GM12878 (cell line): ENCODE data around the gene KCNC1. TPM values are rescaled to one million over a fixed set of nuclear protein-coding genes. Genes with fewer than 3 reads are reported as not detected.

ENCODE experiments used
- ATAC-seq: fragments of 200-7000 bp; cut with Tn5 transposase; 3 replicates; pipeline ENCODE4 v1.9.1; 2020; ENCODE audit warnings: mild to moderate bottlenecking, moderate library complexity
- BruUV-seq: library from RNA; stranded (reverse); fragments of 400-500 nt; replicated peaks from 2 replicates; lab custom pipeline; 2021; lab: Mats Ljungman, UMichigan
- CTCF ChIA-PET: fragments of 300-600 bp; sonication (Branson Sonifier 250); formaldehyde crosslinking; extraction: SDS; loops from one replicate; lab custom pipeline; 2021; ENCODE audit warnings: inconsistent platforms; lab: Yijun Ruan, JAX
- POLR2A ChIA-PET: fragments of 350-600 bp; formaldehyde crosslinking; extraction: SDS; loops from one replicate; lab custom pipeline; 2021; ENCODE audit warnings: inconsistent platforms; lab: Charles Lee
- RAD21 ChIA-PET: fragments of 300-600 bp; sonication (Branson Sonifier 250); formaldehyde crosslinking; loops from one replicate; lab custom pipeline; 2023; ENCODE audit warnings: antibody characterized with exemption; ENCODE audit not compliant: unreplicated experiment; lab: Charles Lee
- SMC1A ChIA-PET: fragments of 300-600 bp; sonication (Branson Sonifier 250); formaldehyde crosslinking; loops from one replicate; lab custom pipeline; 2023; ENCODE audit not compliant: unreplicated experiment, uncharacterized antibody; lab: Charles Lee
- DNase-seq: peaks from one replicate; pipeline ENCODE4 v3.0.0-alpha.2; 2011; ENCODE audit warnings: low read depth, low spot score
- FAIRE-seq: peaks from 3 replicates; lab custom pipeline; 2011; peaks lifted over from hg19 to GRCh38; lab: Jason Lieb, UNC
- H2AFZ ChIP-seq: 2 replicates; pipeline ENCODE4 v1.6.0; 2011; ENCODE audit warnings: low read depth, low read length, control low read depth; ENCODE audit not compliant: control insufficient read depth
- H3K27ac ChIP-seq: 2 replicates; pipeline ENCODE4 v1.5.1; 2011; ENCODE audit warnings: control low read depth; ENCODE audit not compliant: control insufficient read depth, insufficient read depth
- H3K27me3 ChIP-seq, 2 experiments: replicated peaks in 1 of 2; 2 replicates each; pipeline versions ENCODE4 v1.6.0 to v1.6.1; 2011; ENCODE audit warnings: low read length in 1 of 2; ENCODE audit not compliant: control insufficient read depth in 2 of 2, insufficient read depth in 2 of 2
- H3K36me3 ChIP-seq, 2 experiments: 2 replicates each; pipeline ENCODE4 v1.5.1; 2011; ENCODE audit warnings: low read length in 1 of 2; ENCODE audit not compliant: control insufficient read depth in 2 of 2, insufficient read depth in 2 of 2
- H3K4me1 ChIP-seq: 2 replicates; pipeline ENCODE4 v1.6.1; 2011; ENCODE audit warnings: mild to moderate bottlenecking, low read length, moderate library complexity, mixed read lengths; ENCODE audit not compliant: control insufficient read depth, insufficient read depth
- H3K4me2 ChIP-seq: 2 replicates; pipeline ENCODE4 v1.6.0; 2011; ENCODE audit warnings: control low read depth; ENCODE audit not compliant: control insufficient read depth, insufficient read depth
- H3K4me3 ChIP-seq: fragments of 200-600 bp; sonication (generic); 2 replicates; pipeline ENCODE4 v1.5.1; 2016
- H3K79me2 ChIP-seq: 2 replicates; pipeline ENCODE4 v1.6.0; 2011; ENCODE audit warnings: low read length; ENCODE audit not compliant: control insufficient read depth, insufficient read depth
- H3K9ac ChIP-seq: 2 replicates; pipeline ENCODE4 v1.8.0; 2011; ENCODE audit warnings: low read length, control low read depth, mixed read lengths; ENCODE audit not compliant: control insufficient read depth, insufficient read depth
- H3K9me3 ChIP-seq: replicated peaks from 3 replicates; pipeline ENCODE4 v1.5.1; 2011; ENCODE audit warnings: mild to moderate bottlenecking, low read length; ENCODE audit not compliant: control insufficient read depth, insufficient read depth
- H4K20me1 ChIP-seq: 2 replicates; pipeline ENCODE4 v1.6.0; 2011; ENCODE audit not compliant: control insufficient read depth, insufficient read depth
- BRCA1 ChIP-seq: IDR thresholded peaks from 2 replicates; pipeline ENCODE4 v1.6.1; 2011; ENCODE audit warnings: low read depth, low read length, improper control_type of control experiment
- CUX1 ChIP-seq: IDR thresholded peaks from 2 replicates; pipeline ENCODE4 v1.6.1; 2012; ENCODE audit warnings: improper control_type of control experiment, low read depth, low read length; ENCODE audit not compliant: insufficient replicate concordance
- EED ChIP-seq: sonication (generic); IDR thresholded peaks from 2 replicates; pipeline ENCODE4 v1.6.1; 2016; ENCODE audit warnings: antibody characterized with exemption, low read depth
- SMAD1 ChIP-seq: fragments of 450-650 bp; IDR thresholded peaks from 2 replicates; pipeline ENCODE4 v1.6.1; 2018; ENCODE audit warnings: mild to moderate bottlenecking, low read depth; ENCODE audit not compliant: partially characterized antibody
- WGBS: methylation state at CpG from one replicate; pipeline ENCODE4 v1.1.6; 2016; ENCODE audit warnings: low lambda C conversion rate; ENCODE audit not compliant: insufficient replicate concordance, insufficient coverage; ENCODE audit errors: missing lambda C conversion rate; 5-methylcytosine and 5-hydroxymethylcytosine counted together
- in situ Hi-C: fragments of 300-500 bp; cut with MboI; formaldehyde crosslinking; loops from 9 replicates; pipeline ENCODE4 v1.14.3; 2018; ENCODE audit warnings: mixed read lengths
- intact Hi-C: fragments of 100-400 bp; cut with micrococcal nuclease; formaldehyde crosslinking; loops from one replicate; pipeline ENCODE4 v1.14.2; 2022; ENCODE audit not compliant: unreplicated experiment
- polyA plus RNA-seq, 11 experiments: library from polyadenylated mRNA; depleted of rRNA in 4 of 11; unstranded in 6 of 11; stranded (reverse) in 5 of 11; fragments of >200 nt; fragmentation: Nextera tagmentation in 4 of 11; fragmentation: Illumina TruSeq in 1 of 11; extraction: Ambion mirVana in 4 of 11; extraction: Trizol in 1 of 11; gene quantifications; 1 replicate in 1 of 11; 2 replicates in 10 of 11; pipeline versions ENCODE4 v1.2.1 to v1.2.3, GENCODE V29; 2011 to 2016; ENCODE audit warnings: inconsistent platforms in 2 of 11, missing spikeins in 2 of 11, low read depth in 1 of 11
- total RNA-seq, 4 experiments: library from RNA; depleted of rRNA in 3 of 4; stranded (reverse); fragments of >200 nt in 3 of 4; fragmentation: Illumina TruSeq in 1 of 4; extraction: Trizol in 1 of 4; gene quantifications; 2 replicates each; pipeline versions ENCODE4 v1.2.1 to v1.2.3, GENCODE V29; 2013 to 2021

The KCNC1 gene
- total and polyA plus RNA-seq, 10 of the 15 experiments (the other 5 are each of a cell fraction or from before 2014, with no cell fraction given), result 0.27 to 0.34 TPM; not detected in 8

- H3K27me3 ChIP-seq, result peaks cover 4% of the 10 kb centered on the region in 2 experiments
- CTCF ChIA-PET, result no interaction called here
- H3K27ac ChIP-seq, result no peak overlapping the region
Measured at GRCh38 chr11:17694494-17695110, 40.0 kb upstream of the KCNC1 start.

More at GRCh38 chr11:17694494-17695110, 40.0 kb upstream of the KCNC1 start:
- WGBS, result 56% methylated on average over 10 of the region's 10 CpGs
- H3K9ac ChIP-seq, result no peak overlapping the region
- SMC1A ChIA-PET, result no interaction called here
- H3K4me3 ChIP-seq, result no peak overlapping the region
- no peak for DNase-seq
- no peak overlapping the region for H3K4me2 ChIP-seq
- POLR2A ChIA-PET, result no interaction called here
- H4K20me1 ChIP-seq, result no peaks in the 10 kb centered on the region
- ATAC-seq, result no peak
- RAD21 ChIA-PET, result no interaction called here
- TF ChIP-seq SMAD1 (no peak), BRCA1 (no peak), CUX1 (no peak), EED (no peak)
- no TSS peak for BruUV-seq
- no peaks in the 10 kb centered on the region for H3K36me3 ChIP-seq
- H2AFZ ChIP-seq, result no peak overlapping the region
- no peak for FAIRE-seq
- in situ Hi-C loops (no loop called here), intact Hi-C loops (no loop called here)
- H3K79me2 ChIP-seq, result no peaks in the 10 kb centered on the region
- no peaks in the 10 kb centered on the region for H3K4me1 ChIP-seq
- H3K9me3 ChIP-seq, result no peaks in the 10 kb centered on the region; the same call in 2 of the 3 replicates
